SIG-M5 (cell line): ENCODE data around the gene MBD5.

Source experiments
- DNase-seq: peaks from one replicate; lab custom pipeline; 2025; lab: John Stamatoyannopoulos, UW

The MBD5 gene

DNA sequence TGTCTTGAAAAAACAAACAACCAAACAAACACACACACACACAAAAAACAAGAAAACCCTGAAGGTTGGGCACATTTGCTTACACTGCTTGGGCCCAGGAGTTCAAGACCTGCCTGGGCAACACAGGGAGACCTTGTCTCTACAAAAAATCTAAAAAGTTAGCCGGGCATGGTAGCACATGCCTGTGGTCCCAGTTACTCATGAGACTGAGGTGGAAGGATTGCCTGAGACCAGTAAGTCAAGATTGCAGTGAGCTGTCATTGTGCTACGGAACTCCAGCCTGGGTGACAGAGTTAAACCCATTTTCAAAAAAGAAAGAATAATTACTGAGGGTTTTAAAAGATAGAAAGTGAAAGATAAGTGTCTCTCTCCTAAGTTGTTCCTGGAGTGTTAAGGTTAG, 103.4 kb downstream of the MBD5 start:
- DNase-seq: no peak

DNA sequence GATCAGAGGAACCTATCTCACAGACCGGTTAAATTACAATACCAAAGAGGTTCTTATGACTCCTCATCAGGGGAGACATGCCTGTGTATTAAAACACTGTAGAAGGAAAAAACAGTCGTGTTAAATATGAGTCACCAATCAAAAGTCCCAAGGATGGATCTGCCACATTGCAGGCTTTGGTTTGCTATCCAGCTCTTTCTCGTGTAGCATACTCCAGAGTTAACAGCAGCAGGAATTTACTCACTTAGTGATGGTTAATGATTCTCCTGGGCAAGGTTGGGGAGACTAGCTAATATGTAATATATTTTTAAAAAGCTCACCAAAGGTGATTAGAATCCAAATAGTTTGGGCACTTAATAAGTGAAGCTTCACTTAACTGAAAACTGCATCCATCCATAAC, 109.7 kb downstream of the MBD5 start:
- DNase-seq: no peak

DNA sequence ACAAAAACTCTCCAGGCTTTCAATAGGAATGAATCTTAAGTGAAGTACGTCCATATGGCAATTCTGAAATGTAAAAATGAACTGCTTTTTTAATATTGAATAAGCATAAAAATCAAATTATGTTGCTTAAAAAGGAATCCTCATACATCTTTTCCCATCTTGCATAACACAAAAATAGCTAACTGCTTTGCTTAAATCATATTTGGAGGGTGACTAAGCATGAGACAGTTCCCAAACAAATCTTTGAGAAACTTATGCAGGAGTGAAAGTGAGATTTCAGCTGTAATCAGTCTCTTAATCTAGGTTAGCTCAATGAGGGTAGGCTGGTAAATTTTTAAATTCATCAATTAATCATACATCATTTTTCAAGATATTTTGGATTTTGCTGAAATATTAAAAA, 111.5 kb downstream of the MBD5 start:
- DNase-seq: no peak

DNA sequence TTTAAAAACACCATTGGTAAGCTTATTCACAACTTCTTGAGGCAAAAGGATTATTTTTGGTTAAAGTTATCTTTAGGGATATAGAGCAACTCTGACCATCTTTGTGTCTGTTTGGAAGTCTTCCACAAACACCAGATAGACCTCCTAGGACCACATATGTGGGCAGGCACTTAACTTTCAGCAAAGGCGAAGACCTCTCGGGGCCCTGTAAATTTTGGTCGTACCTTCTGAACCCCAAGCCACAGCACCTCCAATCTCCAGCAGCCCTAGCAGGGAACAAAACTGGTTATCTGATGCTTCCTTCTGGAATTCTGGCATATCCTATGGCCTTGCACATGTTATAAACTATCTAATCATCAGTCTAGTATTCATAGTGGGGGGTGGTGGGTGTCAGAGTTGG, 114.8 kb downstream of the MBD5 start:
- no peak for DNase-seq

DNA sequence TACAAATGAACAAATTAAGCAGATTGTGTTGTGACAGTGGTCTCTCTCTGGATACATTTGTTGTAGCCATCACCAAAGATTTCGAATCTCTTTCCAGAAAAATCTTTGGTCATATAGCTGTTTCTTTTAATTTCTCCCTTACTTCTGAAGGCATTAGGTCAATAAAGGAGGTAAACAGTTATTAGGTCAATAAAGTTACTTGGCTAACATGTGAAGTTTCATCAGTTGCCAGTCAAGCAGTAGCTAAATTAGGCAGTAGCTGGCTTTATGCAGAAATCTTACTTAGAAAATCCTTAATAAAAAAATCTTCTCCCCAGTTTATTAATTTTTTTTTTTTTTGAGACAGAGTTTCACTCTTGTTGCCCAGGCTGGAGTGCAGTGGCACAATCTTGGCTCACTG, 115.5 kb downstream of the MBD5 start:
- no peak for DNase-seq

DNA sequence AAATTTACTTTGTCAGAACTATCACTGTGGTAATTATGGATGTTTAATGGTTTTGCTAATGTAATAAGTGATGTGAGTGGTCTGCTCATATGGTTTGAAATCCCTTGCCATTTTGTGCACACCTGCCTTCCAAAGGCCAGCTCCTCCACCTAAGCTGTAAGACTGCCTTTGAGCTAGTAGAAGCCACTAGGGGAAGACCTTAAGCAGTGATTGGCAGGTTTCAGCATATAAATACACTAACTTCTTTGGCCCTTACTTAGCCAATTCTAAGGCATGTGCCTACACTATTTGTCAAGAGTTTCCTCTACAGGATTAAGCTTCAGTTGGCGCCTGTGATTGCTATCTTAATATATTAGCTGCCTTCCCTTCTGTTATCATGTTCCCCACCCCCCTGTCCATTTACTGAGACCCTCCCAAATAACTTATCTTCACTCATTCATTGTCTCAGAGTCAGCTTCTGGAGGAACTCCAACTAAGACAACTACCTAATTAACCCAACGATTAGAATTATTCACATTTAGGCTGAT, 141.1 kb downstream of the MBD5 start:
- DNase-seq: no peak

DNA sequence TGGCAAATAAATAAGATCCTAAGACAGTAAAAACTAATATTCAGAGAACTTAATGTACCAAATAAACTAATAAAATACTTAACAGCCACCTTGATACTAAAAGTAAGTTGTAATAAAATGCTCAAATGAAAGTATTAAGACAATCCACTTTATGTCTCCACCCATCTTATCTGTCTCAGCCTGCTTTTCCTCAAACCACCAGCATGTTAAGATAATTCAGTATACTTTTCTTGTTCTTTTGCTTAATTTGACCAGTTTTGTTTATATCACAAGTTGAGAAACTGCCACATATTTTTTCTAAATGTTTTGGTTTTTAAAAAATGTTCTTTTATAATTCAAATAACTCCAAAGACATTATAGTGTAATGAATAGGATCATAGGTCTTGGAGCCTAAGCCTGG, 142.0 kb downstream of the MBD5 start:
- no peak for DNase-seq

DNA sequence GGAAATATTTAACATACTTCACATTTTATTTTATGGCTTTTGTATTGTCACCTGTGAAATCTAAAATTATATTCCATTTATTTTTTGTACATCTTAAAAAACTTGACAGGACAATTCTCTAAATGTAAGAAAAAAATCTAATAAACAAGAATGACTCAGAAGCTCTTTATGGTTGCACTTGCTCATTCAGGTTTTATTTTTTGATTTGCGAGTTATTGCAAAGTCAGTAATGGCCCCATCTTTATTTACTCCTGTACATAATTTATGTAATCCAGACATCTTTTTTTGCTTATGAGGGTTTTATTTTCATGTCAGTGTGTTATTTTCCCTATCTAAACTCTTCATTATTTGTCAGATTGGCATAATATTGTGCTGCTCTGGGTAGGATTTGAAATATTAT, 145.1 kb downstream of the MBD5 start:
- DNase-seq: no peak

DNA sequence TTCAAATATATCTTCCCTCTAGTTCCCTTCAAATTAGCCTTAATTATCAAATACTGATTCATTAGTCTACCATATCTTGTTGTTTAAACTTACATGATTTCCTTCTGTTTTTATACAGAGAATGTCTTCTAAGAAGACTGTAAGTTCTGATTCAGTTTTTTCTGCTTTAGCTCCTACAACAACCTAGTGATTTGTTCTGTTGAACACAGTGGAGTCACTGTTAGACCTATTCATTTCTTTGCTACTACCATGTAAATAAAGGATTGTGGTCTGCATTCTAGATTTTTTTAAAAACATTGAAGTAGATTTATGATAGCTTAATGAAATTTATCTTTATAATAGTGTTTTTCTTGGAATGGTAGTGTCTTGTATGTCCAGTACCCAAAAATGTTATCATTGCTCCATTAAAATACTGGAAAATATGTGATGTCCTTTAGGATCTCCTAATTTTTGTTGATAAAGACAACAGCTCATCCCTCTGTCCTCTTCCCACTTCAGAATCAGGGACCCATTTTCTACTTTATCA, 146.4 kb downstream of the MBD5 start:
- no peak for DNase-seq

DNA sequence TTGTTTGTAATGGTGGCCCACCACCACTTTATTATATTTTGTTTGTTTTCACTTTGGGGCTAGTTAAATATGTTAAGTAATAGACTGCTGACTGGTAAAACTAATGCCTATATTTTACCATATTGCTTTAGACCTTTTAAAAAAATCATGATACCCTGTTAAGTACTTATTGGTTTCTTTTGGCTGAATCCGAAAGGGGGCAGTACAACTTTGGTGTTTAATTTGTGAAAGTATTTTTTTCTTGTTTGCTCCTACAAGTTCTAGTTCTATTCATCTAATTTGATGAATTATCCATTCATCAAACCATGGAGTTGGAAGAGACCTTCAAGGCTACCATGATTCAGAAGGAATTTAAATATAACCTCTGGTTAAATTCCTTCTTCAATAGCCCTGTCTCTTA, 147.0 kb downstream of the MBD5 start:
- no peak for DNase-seq

DNA sequence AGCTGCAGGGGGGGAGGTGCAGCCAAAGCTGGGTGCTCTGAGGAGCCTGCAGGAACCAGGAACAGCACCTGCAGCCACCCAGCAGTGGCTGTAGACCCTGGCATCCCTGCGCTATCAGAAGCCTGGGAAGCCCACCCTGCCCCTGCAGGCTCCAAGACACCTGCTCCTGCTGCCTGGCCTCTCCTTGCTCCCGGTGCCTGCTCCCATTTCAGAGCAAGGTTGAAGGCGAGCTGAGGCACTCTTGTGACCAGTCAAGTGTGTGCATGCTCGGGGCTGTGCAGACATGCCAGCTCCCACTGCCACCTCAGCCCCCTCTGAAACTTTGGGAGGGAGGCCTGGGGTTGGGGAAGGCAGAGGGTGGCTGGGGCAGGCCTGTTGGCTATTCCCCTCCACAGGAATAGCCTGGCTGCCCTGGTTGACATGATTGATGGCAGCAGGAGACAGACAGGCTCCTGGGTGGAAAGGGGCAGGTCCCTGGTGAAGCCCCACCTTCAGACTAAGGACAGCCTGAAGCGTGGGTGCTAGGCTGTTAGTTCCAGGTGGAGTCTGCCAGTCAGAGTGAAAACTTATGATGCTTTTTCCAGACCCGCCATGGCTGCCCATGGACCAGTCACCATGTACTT, 151.4 kb downstream of the MBD5 start:
- no peak for DNase-seq

DNA sequence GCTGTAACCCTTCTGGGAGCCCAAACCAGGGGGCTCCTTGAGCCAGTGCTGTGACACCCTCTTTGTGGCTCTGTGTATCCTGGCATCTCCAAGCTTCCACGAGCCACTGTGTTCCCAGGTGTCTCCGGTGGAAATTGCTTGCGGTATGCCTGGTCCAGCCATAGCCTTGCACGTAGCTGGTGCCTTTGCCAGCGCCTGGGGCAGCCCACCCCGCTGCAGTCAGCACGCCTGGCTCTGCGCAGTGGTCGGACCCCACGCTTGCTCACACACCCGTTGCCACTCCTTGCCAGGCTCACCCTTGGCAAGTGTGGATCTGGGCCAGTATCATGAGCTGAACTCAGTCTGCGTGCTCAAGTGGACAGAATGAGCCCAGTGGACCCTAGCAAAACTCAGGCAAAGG, 152.3 kb downstream of the MBD5 start:
- no peak for DNase-seq

DNA sequence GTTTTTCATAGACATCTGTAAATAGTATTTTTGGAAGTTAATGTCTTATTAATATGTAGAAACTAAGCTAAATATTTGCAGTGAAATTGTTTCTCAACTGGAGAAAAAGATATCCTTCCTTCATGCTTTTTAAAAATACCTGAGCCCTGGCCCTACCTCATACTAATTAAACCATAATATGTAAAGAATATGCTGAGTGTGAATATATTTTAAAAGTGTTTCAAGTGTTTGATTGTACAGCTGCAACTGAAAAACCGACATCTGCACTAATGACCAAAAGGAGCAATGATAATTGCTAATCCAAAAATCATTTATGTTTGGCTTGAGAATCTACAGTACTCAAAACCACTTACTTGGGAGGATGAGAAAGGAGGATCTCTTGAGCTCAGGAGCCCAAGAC, 156.7 kb downstream of the MBD5 start:
- no peak for DNase-seq

DNA sequence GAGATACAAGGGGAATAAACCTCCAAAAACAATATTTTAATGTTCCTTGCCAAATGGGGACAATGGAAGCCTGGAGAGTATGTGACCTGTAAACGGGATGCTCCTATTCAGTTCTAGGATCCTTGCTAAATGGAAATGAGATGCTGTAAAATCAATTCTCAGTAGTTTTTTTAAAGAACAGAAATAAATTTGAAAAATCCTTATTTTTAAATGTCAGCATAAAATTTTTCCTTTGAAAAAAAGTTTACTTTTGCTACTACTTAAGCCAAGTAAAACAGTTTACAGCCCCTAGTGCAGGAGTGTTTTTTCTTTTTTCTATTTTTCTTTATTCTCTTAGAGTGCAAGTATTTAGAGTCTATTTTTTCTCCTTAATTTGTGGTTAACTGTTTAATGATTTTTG, 158.8 kb downstream of the MBD5 start:
- DNase-seq: no peak

DNA sequence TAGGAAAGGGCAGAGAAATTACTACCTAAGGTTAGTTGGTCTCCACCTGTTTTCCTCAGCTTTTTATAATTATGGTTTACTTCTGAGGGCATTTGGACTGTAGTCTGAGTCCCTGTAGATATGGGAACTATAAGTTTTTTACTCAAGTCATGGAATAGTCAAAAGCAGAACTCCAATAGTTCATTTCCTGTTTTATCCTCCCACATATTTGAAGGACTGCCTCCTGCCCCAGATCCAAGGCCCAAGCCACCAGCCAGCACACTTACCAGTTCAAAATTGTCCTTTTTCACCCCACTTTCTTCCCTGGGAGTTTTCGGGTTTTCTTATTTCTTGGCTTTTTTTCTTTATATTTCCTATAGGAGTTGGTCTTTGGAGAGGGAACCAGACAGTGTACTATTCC, 164.1 kb downstream of the MBD5 start:
- no peak for DNase-seq

DNA sequence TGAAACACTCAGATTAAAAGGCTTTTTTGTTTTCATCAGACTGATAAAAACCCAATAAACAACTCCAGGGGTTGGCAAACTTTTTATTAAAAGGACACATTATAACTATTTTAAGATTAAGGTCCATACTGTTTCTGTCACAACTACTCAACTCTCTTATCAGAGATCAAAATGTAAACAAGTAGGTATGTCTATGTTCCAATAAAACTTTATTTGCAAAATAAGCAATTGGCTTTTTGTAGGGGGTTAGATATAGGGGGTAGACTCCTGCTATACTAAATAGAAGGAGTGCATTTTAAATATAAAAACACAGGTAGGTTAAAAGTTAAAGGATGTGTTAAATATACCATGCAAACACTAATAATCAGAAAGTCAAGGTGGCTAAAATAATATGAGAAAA, 174.0 kb downstream of the MBD5 start:
- DNase-seq: no peak

DNA sequence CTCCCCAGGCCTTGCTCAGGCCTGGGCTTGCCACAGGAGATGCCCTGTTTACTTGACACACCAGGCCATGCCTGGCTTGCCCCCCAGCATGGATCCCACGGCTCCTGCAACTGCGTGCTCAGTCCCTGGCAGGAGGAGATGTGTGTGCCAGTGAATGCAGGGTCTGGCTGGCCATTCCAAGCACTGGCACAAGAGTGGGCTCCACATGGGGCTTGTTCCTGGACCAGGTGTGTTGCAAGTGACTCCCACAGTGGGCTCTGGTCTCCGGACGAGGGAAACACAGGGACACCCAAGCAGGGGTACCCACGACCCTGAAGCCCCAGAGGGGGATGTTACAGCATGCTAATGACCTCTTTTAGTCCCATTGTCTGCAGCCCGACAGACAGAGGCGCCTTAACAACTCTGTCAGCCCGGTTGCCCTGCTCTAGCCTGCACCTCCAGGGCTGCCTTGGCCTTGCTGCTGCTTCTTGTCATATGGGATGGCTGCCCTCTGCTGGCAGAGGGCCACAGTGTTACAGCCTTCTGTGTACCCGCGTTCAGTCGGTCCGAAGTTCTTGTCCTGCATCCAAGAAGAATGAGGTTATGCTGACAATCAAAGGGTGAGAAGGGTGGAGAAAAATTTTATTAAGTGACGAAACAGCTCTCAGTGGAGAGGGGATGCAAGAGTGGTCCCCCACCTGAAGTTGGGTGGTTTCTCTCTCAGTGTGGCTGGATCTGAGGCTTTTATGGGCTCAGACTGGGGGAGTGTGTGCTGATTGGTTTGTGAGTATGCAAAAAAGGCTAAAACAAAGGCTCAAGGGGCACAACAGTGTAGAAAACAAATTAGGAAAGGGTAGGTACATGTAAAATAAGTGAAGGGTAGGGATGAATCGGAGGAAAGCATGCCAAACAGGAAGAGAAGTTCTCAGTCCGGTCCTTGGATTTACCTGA, 180.4 kb downstream of the MBD5 start:
- DNase-seq: no peak

DNA sequence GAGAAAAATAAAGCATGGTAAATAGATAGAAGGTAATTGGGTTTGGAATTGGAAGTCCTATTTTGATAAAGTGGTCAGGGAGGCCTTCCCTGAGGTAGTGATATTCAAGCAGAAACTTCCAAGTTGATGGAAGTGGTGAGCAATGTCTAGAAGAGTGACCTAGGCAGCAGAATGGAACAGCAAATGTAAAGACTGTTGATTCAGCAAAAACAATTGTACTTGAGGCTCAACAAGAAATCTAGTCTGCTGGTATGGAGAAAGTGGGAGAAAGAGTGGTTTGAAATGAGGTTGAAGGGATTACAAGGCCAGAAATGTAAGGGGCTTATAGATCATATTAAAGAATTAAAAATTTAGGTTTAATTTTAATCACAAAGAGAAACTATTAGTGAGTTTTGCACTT, 181.3 kb downstream of the MBD5 start:
- no peak for DNase-seq

DNA sequence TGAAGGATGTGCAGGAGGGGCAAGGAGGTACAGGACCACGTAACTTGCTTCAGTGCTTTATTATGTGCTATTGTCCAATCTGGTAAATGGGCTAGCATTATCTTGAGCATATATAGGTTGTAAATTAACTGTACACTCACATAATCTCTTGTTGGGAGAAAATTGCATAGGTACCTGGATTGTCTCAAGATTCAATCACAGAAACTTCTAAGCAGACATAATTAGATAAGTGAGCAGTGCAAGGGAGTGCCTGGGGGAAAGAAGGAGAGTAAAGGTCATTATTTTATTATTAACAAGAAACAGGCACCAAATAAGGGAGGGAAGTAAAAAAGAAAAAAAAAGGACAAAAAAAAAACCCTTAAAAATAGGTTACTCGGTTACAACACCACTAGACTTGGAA, 186.2 kb downstream of the MBD5 start:
- DNase-seq: no peak

DNA sequence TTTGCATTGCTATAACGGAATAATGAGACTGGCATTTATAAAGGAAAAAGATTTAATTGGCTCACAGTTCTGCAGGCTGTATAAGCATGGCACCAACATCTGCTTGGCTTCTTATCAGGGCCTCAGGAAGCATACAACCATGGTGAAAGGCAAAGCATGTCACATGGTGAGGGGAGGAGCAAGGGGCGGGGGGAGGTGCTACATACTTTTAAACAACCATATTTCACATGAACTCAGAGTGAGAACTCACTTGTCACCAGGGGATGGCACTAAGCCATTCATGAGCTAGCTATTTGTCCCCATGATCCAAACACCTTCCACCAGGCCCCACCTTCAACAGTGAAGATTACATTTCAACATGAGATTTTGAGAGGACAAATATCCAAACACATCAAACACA, 188.7 kb downstream of the MBD5 start:
- no peak for DNase-seq

DNA sequence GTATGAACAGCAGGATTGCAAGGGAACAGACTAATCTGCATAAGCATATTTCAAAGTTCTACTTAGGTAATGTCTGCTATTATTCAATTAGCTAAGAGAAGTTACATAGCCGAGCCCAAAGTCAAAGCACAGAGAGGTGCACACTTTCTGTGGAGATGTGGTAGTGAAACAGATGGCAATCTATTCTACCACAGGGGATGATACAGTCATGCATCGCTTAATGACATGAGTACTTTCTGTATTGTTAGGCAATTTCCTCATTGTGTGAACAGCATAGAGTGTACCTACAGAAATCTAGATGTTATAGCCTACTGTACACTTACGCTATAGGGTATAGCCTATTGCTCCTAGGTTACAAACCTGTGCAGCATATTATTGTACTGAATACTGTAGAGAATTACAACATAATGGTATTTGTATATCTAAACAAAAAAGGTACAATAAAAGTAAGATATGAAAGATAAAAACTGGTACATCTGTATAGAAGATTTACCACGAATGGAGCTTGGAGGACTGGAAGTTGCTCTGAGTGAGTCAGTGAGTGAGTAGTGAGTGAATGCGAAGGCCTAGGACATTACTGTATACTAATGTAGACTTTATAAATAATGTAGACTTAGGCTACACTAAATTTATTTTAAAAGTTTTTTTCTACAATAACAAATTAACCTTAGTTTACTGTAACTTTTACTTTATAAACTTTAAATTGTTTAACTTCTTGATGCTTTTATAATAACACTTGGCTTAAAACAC, 197.6 kb downstream of the MBD5 start:
- no peak for DNase-seq

DNA sequence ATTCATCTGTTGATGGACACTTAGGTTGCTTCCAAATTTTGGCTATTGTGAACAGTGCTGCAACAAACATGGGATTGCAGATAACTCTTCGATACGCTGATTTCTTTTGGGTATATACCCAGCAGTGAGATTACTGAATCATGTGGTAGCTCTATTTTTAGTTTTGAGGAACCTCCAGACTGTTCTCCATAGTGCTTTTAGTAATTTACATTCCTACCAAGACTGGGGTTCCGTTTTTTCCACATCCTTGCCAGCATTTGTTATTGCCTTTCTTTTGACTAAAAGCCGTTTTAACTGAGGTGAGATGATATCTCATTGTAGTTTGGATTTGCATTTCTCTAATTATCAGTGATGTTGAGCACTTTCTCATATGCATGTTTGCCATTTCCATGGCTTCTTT, 200.3 kb downstream of the MBD5 start:
- DNase-seq: no peak

DNA sequence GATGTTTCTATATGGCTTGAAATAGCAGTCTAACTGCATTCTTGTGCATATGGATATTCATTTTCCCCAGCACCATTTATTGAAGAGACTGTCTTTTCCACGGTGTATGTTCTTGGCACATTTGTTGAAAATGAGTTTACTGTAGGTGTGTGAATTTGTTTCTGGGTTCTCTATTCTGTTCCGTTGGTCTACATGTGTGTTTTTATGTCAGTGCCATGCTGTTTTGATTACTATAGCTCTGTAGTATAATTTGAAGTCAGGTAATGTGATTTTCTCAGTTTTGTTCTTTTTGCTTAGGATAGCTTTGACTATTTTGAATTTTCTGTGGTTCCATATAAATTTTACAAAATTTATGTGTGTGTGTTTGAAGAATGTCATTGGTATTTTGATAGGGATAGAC, 201.0 kb downstream of the MBD5 start:
- DNase-seq: no peak
